Effector memory CD4-positive, alpha-beta T cell (primary cell): ENCODE measurements around the gene MIER3.

ENCODE experiments used
- DNase-seq, 3 donors: peaks; one replicate each; pipeline ENCODE4 v3.0.0-alpha.2; 2020
- H3K27ac ChIP-seq: 2 replicates; pipeline ENCODE4 v1.7.0; 2013; ENCODE audit warnings: mild to moderate bottlenecking, low read length, moderate library complexity; ENCODE audit not compliant: insufficient read depth, poor library complexity, severe bottlenecking
- H3K27me3 ChIP-seq: replicated peaks from 2 replicates; pipeline ENCODE4 v1.7.0; 2013; ENCODE audit warnings: mild to moderate bottlenecking, low read length; ENCODE audit not compliant: insufficient read depth, control insufficient read depth, poor library complexity, severe bottlenecking
- H3K36me3 ChIP-seq: 2 replicates; pipeline ENCODE4 v1.7.0; 2013; ENCODE audit warnings: mild to moderate bottlenecking, low read length, moderate library complexity; ENCODE audit not compliant: control insufficient read depth, insufficient read depth
- H3K4me1 ChIP-seq: 2 replicates; pipeline ENCODE4 v1.7.0; 2013; ENCODE audit warnings: low read length, mild to moderate bottlenecking; ENCODE audit not compliant: control insufficient read depth, insufficient read depth, poor library complexity, severe bottlenecking
- H3K4me3 ChIP-seq: 2 replicates; pipeline ENCODE4 v1.7.0; 2013; ENCODE audit warnings: low read length, low read depth, mild to moderate bottlenecking; ENCODE audit not compliant: insufficient read depth, poor library complexity, severe bottlenecking
- H3K9me3 ChIP-seq: 2 replicates; pipeline ENCODE4 v1.7.0; 2013; ENCODE audit warnings: mild to moderate bottlenecking, low read length, moderate library complexity; ENCODE audit not compliant: control insufficient read depth

MIER3 gene

GRCh38 chr5:56873056-56873455 is 78.9 kb downstream of the MIER3 start:
- peaks cover 84% of the 10 kb centered on the region for H3K36me3 ChIP-seq
- no peak for DNase-seq
- H3K4me1 ChIP-seq = peaks cover 3% of the 10 kb centered on the region
- no peaks in the 10 kb centered on the region for H3K9me3 ChIP-seq
- H3K27me3 ChIP-seq = no peaks in the 10 kb centered on the region
- H3K27ac ChIP-seq = no peak overlapping the region
- no peak overlapping the region for H3K4me3 ChIP-seq

- H3K4me3 ChIP-seq = no peak overlapping the region
- no peaks in the 10 kb centered on the region for H3K9me3 ChIP-seq
- H3K27me3 ChIP-seq = no peaks in the 10 kb centered on the region
- peaks cover 3% of the 10 kb centered on the region for H3K4me1 ChIP-seq
- H3K36me3 ChIP-seq = peaks cover 85% of the 10 kb centered on the region
- DNase-seq = no peak
- no peak overlapping the region for H3K27ac ChIP-seq
Measured at GRCh38 chr5:56871777-56872176, 80.1 kb downstream of the MIER3 start.
